Measurements from ENCODE around the gene PAH.

The PAH gene

GRCh38 chr12:102905229-102905628, 11.8 kb downstream of the PAH start:
- TF ChIP-seq CTCF (IDR thresholded peaks at IDR 0.05): no peak

GRCh38 chr12:102903337-102904007, 13.6 kb downstream of the PAH start:
- TF ChIP-seq CTCF (IDR thresholded peaks at IDR 0.05): no peak

GRCh38 chr12:102902093-102902492, 15.0 kb downstream of the PAH start:
- TF ChIP-seq CTCF (IDR thresholded peaks at IDR 0.05): no peak

- no peak for TF ChIP-seq CTCF (IDR thresholded peaks at IDR 0.05)
Observed at GRCh38 chr12:102900389-102900788, 16.7 kb downstream of the PAH start.

- no peak for TF ChIP-seq CTCF (IDR thresholded peaks at IDR 0.05)
Observed at GRCh38 chr12:102896067-102896466, 21.0 kb downstream of the PAH start.

- no peak for TF ChIP-seq CTCF (IDR thresholded peaks at IDR 0.05)
Observed at GRCh38 chr12:102891756-102892155, 25.3 kb downstream of the PAH start.

- TF ChIP-seq CTCF (IDR thresholded peaks at IDR 0.05): no peak
Observed at GRCh38 chr12:102888511-102888910, 28.5 kb downstream of the PAH start.
